Stimulated activated CD4-positive, alpha-beta T cell treated with anti-CD3 and anti-CD28 coated beads, Interleukin-15, amount 100 ng/mL, for 1 hour (primary cell): ENCODE results near the gene PSMD10.

Experiments
- DNase-seq, 2 donors: peaks; one replicate each; pipeline ENCODE4 v3.0.0-alpha.2; 2020; ENCODE audit warnings: low read depth in 1 of 2, low spot score in 1 of 2

Gene PSMD10, protein sequence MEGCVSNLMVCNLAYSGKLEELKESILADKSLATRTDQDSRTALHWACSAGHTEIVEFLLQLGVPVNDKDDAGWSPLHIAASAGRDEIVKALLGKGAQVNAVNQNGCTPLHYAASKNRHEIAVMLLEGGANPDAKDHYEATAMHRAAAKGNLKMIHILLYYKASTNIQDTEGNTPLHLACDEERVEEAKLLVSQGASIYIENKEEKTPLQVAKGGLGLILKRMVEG

DNA sequence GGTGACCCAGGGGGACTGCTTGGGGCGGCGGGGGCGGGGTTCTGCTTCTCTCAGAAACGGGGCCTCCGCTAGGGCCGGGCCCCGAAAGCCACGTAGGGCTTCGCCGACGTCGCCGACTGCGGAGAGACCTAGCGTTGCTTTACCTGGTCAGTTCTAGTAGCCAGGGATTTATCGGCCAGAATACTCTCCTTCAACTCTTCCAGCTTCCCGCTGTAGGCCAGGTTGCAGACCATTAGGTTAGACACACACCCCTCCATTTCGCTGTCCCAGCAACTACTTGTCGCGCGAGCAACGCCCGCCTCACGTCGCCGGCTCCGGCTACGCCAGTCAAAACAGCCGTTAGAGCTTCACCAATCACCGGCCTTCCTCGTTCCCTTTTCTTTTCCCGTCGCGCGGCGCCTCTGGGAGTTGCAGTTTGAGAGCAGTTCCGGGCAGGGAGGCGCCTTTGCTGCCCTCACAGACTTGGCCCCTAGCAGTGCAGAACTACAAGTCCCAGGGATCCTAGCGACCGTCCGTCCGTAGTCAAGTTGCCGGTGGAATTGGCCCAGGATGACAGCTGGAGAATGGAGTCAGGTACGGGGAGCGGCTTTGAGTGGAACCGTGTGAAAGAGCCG lies at the start of gene PSMD10, which contains the start of gene ATG4A:
PSMD10 (minus strand) TSS at position 279 of the 614 bp plus-strand sequence; CDS start at position 257, 22 bp downstream.
ATG4A (plus strand) TSS at position 515 of the 614 bp plus-strand sequence; CDS start at position 564, 49 bp downstream.
- DNase-seq, result peak; percentile 71

DNA sequence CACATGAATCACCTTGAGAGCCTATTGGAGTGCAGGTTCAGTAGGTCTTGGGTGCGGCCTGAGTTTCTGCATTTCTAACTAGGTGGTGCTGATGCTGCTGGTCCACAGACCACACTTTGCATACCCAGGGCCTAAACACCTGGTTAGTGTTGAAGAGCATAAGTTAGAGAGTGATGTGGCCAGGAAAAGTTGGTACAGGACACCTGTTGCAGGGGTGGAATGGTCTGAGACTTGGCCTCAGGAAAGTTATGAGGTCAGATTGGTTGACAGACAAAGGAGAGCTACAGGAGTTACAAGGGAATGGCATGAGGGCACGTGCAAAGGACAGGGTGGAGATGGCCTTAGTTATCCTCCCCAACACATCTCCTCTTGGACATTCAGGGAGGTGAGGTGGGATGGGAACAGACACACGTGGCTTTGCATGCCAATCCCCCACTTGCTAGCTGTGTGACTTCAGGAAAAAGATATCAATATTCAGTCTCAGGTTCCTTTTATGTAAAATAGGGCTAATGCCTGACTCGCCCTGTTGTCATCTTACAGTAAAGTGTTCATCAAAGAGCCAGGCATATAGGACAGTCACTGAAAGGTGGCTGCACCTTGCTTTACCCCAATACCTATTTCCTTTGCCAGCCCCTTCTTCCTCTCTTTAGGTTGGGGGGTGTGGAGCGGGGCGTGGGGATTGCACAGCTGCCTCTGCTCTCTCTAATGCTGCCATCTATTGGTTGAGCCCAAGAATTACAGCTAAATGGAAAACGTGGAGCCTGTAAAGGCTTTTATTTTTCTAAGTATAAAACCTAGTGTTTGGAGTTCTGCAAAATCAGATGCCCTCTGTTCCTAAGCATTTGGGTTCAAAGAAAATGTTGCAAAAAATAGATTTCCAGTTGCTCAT lies 47.7 kb upstream of the PSMD10 start:
- DNase-seq, result no peak

DNA sequence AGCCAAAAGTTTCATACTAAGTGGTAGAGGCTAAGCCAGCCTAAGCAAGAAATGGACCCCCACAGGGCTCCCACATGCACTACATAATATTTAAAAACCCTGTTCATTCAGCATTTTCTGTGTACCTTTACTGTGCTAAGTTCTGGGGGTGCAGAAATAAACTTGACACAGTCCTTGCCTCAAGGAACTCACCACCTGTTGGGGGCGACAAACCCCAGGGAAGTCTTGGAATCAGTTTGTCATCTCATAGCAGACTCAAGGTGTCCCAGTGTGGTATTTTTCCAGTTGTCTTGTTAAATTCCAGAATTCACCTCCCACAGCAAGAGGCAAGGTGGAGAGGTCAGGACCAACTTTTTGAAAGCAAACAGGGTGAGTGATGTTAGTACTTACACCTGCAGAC lies 43.4 kb upstream of the PSMD10 start:
- no peak for DNase-seq

DNA sequence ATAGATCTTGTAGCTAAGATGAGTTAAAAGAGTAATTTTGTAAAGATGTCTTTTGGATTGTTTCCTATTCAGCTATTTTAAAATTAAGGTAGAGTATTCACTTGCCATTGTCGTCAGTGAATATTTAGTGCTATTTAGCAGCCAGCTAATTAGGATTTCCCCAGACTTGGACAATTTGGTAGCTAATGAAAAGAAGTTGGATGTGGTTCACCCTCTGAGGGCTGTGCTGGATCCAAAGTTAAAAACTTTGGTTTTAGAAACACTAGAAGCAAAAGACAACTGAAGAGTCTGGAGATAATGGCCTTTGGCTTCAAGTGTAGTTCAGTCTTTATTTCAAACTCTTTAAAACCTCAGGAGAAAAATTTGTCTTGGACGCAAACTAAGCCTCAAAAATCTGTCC lies 41.5 kb upstream of the PSMD10 start:
- DNase-seq, result no peak

DNA sequence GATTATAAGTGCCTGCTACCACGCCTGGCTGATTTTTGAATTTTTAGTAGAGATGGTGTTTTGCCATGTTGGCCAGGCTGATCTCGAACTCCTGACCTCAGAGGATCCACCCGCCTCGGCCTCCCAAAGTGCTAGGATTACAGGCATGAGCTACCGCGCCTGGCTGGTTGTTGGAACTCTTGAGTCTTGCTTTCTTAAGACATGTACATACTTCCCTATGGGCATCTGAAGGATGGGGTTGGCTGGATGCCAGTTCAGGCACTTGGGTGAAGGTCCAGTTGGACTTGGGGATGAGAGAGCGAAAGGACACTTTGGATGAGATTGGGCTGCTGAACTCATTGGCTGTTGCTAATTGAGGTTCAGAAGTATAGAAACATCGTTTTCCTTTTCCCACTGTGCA lies 40.7 kb upstream of the PSMD10 start:
- no peak for DNase-seq

DNA sequence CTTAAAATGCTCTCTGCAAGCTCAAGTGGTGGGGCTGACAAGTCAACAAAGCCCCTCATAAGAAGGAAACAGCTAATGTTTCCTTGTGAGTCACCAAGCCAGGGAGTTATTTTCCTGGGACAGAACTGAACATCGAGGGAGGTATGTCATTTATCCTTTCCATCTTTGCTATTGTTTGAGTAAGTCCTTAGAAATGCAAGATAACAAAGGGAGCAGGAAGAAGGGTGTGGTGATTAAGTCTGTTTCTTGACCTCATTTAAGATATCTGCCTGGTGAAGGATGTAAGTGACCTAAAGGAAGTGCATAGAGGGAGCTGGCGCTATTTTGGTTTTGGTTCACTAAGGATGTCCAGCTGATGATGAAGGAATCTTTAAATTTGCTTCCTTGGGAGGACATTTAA lies 40.1 kb upstream of the PSMD10 start:
- no peak for DNase-seq

DNA sequence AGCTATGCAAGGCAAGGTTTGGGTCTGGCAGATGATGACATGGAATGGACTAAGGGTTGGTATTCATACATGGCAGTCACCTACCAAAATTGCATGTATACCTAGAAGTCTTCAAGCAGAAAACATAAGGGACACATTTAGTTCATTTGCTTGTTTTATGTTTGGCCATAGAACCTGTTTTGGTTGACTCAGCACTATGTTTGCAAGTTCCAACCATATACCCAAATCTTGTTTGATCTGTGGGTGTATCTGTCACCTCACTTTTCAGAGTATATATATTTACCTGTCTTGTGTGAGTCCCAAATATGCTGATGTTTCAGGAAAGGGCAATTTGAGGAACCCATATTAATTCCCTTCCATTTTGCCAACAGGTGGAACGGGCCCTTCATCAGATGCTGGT lies 39.5 kb upstream of the PSMD10 start:
- no peak for DNase-seq

DNA sequence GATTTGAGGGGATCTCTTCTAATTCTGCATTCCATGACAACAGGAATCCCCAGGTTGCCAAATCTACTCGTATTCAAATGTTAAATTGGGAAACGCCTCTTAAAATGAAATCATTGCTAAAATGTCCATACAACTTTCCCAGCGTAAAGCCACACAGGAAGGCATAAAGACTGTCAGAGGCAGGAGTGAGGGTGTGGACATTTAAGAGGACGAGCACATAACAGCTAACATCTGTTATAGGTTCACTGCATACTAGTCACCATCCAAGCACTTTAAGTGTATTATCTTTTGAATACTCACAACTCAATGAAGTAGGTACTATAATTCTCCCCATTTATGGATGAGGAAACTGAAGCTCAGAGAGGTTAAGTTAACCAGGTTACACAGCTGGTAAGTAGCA lies 35.8 kb upstream of the PSMD10 start:
- no peak for DNase-seq

DNA sequence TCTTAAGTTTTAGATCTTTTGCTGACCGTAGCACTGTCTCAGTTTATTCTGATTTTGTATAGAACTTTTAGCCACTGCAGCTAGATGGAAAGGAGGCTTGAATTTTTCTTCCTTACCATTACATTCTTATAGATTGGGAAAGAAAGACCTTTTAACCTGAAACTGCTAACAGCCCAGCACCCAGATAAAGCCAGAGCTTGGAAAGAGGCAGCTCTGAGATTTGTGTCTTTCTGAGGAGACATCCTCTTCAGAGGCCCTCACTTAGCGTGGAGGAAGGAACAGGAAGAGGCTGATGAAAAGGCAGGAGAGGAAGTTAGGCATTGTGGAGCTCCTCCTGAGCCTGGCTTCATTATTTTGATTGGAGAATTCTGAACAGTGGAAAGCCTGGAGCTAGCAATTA lies 35.3 kb upstream of the PSMD10 start:
- DNase-seq, result no peak

DNA sequence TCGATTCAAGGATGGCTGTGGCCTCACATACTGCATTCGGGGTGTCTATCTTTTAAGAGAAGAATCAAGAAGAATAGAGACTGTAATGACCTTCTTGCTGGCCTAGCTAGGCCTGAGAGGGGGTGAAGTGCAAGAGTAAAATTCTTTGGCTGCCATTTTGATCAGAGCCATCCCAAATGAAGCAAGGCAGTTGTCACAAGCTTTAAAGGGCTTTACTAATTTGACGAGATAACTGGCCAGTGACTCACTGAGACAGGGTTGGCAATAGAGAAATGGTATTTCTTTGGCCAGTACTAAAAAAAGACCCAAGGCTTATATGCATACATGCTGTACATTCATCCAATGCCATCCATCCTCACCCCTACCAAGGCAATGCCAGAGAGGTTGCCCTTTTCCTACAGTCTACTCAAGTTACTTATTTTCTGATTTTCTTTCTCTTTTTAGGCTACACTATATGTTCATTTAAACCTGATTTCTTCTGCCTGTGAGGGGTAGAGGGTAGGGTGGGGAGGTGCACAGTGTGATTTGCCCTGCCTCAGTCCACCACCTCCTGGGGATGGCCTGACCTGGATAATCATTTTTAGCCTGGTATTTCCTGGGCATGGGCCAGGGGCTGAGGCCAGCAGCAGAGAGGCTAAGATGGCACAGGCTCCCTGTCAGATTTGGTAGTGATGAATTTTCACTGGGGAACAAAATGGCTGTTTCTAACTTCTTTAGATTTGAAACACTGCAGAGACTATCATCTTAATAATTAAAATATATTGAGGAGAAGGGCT lies 32.4 kb upstream of the PSMD10 start:
- DNase-seq, result no peak

DNA sequence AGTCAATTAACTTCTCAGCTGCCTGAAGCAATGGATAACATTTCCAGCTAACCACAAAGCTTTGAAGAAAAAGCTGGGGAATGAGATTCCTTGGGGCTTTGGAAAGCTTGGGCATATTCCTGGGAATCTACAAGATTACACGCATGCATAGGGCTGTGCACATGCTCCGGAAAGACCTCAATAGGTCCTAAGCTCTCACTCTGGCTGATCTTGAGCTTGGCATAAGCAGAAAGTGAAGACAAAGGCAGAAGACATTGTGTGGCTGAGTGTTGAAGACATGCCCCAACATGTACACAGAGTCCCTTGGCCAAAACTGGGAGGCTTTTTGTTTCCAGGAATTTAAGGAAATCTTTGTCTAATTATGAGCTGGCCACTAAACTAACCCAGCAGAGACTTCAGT lies 31.4 kb upstream of the PSMD10 start:
- no peak for DNase-seq

DNA sequence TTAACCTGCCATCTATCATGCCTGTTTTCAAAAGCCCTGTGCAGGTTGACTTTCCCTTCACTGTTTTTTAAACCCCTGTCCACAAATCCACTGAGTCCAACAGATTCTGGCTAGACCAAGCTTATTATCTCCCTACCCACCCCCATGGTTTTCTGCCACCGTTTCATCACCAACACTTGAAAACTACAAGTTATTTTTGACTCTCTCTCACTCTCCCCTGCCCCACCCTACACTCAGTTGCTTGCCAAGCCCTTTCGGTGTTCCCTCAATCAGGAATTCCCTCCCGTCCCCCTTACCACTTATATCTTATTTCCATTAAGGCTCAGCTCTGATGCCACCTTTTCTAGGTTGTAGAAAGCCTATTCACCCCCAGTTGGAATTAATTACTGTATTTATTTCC lies 29.9 kb upstream of the PSMD10 start:
- DNase-seq, result no peak

DNA sequence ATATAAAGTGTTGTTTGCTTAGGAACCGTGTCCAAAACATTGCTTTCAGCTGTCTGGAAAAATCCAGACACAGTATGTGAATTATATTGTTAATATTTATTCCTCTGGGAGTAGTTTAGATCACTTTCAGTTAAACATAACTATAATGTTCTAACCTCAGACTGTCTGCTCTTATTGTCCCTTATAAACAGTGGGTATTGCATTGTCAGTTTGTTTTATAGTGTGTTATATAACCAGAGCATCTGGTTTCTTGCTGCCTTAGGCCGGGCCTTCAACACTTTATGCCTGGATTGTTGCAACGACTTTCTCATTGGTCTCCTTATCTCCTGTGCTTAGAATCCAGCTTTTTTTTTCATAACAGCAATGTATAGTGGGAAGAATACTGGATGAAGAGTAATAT lies 26.6 kb upstream of the PSMD10 start:
- no peak for DNase-seq

DNA sequence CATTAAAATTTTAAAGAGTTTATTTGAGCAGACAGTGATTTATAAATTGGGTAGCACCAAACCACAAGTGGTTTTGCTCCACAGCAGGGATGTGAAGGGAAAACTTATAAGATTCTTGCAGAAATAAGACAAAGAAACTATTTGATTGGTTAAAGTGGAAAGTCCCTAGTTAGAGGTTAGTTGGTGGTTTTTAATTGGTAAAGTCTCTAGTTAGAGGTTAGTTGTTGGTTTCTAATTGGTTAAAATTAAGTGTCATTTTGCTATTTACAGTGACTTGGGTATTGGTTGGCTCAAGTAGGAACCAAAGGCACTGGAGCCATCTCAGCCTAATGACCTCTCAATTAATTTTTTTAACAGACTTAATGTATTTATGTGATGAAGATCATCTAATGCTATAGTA lies 23.2 kb upstream of the PSMD10 start:
- DNase-seq, result no peak

DNA sequence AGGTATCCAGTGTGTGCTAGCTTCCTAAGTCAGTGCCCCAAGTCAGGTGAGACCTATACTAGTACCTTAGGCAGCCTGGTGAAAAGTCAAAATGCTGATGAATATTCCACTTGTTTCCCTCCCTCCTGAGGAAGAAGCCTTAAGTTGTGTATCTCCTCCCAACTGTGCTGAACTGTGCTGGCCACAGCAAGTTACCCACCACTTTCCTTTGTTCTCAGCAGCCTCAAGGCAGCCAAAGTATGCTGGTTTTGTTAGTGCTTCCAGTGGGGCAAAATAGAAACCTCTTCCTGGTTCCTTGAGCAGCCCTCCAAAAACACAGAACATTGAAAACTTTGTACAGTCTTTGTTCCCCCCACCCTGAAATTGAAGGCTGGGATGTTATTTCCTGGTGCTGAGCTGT lies 14.1 kb upstream of the PSMD10 start:
- no peak for DNase-seq

DNA sequence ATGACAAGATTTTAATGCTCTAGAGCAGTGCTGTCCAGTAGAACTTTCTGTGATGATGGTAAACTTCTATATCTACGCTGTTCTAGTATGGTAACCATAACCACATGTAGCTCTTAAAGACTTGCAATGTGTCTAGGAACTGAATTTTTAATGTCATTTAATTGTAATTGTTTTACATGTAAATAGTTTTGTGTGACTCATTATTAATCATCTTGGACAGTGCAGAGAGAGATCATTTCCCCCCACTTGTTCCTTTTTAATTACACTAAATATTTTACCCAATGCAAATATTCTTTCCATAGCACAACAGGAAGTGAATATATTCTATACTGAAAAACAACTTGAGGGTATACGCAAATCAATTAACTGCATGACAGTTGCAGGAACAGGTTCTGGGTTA lies 6.0 kb upstream of the PSMD10 start:
- no peak for DNase-seq

DNA sequence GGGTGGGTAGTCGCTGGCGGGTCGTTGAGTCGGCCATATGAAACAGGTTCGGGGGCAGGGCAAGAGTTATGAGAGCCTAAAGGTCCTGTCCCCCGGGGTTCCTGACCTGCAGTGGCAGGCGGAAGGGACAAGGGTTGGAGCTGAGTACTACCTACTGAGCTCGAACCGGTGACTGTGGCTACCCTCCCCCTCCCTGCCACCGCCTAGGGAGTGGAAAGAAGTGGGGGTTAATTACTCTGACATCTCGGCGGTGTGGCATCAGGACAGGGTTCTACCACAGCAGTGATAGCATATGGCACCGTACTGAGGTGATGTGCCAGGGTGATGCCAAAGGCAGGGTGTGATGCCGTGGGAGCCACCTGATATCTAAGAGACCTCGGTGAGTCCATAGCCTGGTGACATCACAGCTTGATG lies 543 bp upstream of the PSMD10 start:
- DNase-seq, result no peak

DNA sequence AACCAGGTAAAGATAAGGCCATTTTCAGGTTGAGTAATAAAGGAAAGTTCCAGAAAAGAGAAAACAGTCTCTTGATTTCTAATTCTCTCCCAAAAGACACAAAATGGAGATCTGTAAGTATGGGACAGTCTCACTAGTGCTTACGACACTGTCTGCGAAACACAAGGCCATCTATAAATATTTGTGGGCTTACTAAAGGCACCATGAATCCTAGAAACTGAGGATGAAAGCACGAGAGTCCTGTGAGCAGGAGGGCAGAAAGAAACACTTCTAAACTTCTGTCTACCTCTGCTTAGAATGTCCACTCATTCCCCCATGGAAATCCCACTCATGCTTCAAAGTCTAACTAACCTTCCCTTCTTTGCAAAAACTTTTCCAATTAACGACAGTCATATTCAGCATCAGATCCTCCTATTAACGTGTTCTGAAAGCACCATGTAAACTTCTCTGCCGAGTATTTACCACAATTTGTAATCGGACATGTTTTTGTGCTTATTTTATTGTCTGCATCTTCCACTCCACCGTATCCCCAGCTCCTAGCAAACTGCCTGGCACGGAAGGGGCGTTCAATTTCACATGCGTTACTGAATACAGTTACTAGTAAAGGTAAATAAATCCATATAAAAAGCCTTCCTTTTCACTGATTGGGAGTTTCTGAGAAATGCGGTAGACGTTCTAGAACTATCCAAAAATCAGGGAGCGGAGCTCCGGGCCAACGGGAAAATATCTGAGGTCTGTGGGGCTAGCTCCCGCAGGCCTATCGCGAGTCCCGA lies 665 bp downstream of the PSMD10 start:
- no peak for DNase-seq

DNA sequence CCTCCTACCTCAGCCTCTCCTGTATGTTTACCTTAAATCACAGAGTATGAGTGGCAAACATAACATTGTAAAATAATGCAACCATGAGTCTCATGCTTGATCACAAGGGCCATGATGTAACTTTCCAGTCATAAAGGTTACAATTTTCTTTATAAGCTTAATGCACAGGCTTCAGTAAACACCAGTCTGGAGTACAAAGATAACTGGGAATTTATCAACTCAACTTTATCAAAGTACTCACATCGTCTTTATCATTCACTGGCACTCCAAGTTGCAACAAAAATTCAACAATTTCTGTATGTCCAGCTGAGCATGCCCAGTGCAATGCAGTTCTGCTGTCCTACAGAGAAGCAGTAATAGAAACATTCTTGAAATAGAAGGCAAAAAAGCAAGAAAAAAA lies 2.8 kb downstream of the PSMD10 start:
- no peak for DNase-seq

DNA sequence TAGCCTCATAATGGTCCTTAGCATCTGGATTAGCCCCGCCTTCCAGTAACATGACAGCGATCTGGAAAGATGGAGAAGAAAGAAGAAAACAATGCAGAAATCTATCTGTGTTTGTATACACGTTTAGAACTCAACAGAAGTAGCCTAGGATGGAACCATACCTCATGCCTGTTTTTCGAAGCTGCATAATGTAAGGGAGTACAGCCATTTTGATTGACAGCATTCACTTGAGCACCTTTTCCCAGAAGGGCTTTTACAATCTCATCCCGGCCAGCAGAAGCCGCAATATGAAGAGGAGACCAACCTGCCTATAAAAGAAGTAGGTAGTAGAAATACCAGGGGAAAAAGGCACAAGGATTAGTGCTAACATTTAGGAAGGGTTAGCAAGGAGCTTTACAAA lies 3.5 kb downstream of the PSMD10 start:
- no peak for DNase-seq

DNA sequence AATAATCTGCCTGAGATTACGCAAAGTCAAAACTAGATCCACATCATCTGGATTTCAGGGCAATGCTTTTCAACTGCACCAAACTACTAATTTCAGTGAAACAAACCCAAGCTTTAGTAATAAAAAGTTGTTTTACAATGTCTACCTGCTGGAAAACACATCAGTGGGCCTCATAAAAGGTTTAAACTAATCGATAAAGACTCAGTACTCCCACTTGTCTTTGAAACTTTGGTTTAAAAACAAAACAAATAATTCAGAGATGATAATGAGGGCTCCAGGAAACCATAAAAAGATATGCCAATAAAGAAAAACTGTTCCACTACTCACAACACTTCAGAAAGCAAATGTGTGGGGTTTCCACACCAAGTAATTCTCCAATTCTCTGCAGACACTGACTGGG lies 10.2 kb downstream of the PSMD10 start:
- DNase-seq, result no peak
